GM12878 (cell line): ENCODE measurements around the gene CD79A. TPM values are rescaled to one million over a fixed set of nuclear protein-coding genes. Genes with fewer than 3 reads are reported as not detected.

Source experiments
- BCL11A ChIP-seq: IDR thresholded peaks from 2 replicates; pipeline ENCODE4 v1.6.1; 2011; ENCODE audit warnings: low read depth, low read length
- BHLHE40 ChIP-seq, 2 experiments: fragments of 450-650 bp in 1 of 2; IDR thresholded peaks; 2 replicates each; pipeline ENCODE4 v1.6.1; 2011 to 2017; ENCODE audit warnings: low read depth in 2 of 2, borderline replicate concordance in 1 of 2, improper control_type of control experiment in 1 of 2, low read length in 1 of 2, mild to moderate bottlenecking in 1 of 2
- BRCA1 ChIP-seq: IDR thresholded peaks from 2 replicates; pipeline ENCODE4 v1.6.1; 2011; ENCODE audit warnings: low read depth, low read length, improper control_type of control experiment
- CEBPB ChIP-seq, 2 experiments: fragments of 150-350 bp in 1 of 2; IDR thresholded peaks; 2 replicates each; pipeline ENCODE4 v1.6.1; 2012 to 2014; ENCODE audit warnings: low read depth in 2 of 2, low read length in 2 of 2, borderline replicate concordance in 1 of 2, inconsistent platforms in 1 of 2
- EP300 ChIP-seq, 2 experiments: fragments of 150-350 bp in 1 of 2; IDR thresholded peaks; 2 replicates each; pipeline ENCODE4 v1.6.1; 2011 to 2012; ENCODE audit warnings: low read depth in 2 of 2, low read length in 2 of 2, borderline replicate concordance in 1 of 2, improper control_type of control experiment in 1 of 2, inconsistent platforms in 1 of 2; ENCODE audit not compliant: control insufficient read depth in 1 of 2
- ESRRA ChIP-seq: IDR thresholded peaks from 2 replicates; pipeline ENCODE4 v1.6.1; 2012; ENCODE audit warnings: mild to moderate bottlenecking, low read length, improper control_type of control experiment
- GABPA ChIP-seq: IDR thresholded peaks from 2 replicates; pipeline ENCODE4 v1.6.1; 2014; ENCODE audit warnings: antibody characterized with exemption, low read depth, mild to moderate bottlenecking, inconsistent platforms
- HDAC2 ChIP-seq: fragments of 200-600 bp; sonication (generic); IDR thresholded peaks from 2 replicates; pipeline ENCODE4 v1.6.1; 2017
- HSF1 ChIP-seq: fragments of 150-350 bp; IDR thresholded peaks from 2 replicates; pipeline ENCODE4 v1.6.1; 2014; ENCODE audit warnings: mild to moderate bottlenecking, low read depth, low read length
- KAT2A ChIP-seq: conservative IDR thresholded peaks from 2 replicates; pipeline ENCODE4 v1.6.1; 2011; ENCODE audit warnings: low read depth, low read length; ENCODE audit not compliant: control insufficient read depth
- MYB ChIP-seq: fragments of 150-350 bp; IDR thresholded peaks from 2 replicates; pipeline ENCODE4 v1.6.1; 2014; ENCODE audit warnings: mild to moderate bottlenecking, low read depth, low read length, borderline replicate concordance
- NFYB ChIP-seq: IDR thresholded peaks from 2 replicates; pipeline ENCODE4 v1.6.1; 2011; ENCODE audit warnings: low read depth, mild to moderate bottlenecking, low read length, improper control_type of control experiment, moderate library complexity; ENCODE audit not compliant: insufficient read depth
- NR2F1 ChIP-seq: fragments of 450-650 bp; conservative IDR thresholded peaks from 2 replicates; pipeline ENCODE4 v1.6.1; 2017; ENCODE audit warnings: mild to moderate bottlenecking
- PML ChIP-seq: IDR thresholded peaks from 2 replicates; pipeline ENCODE4 v1.6.1; 2012; ENCODE audit warnings: low read length, inconsistent platforms
- RUNX3 ChIP-seq: IDR thresholded peaks from 2 replicates; pipeline ENCODE4 v1.6.1; 2012; ENCODE audit warnings: low read length, inconsistent platforms
- SIN3A ChIP-seq: IDR thresholded peaks from 2 replicates; pipeline ENCODE4 v1.6.1; 2012; ENCODE audit warnings: low read depth, low read length, improper control_type of control experiment
- SMARCA5 ChIP-seq: fragments of 450-650 bp; IDR thresholded peaks from 2 replicates; pipeline ENCODE4 v1.6.1; 2017; ENCODE audit warnings: mild to moderate bottlenecking
- SRF ChIP-seq, 2 experiments: IDR thresholded peaks; 2 replicates each; pipeline ENCODE4 v1.6.1; 2011; ENCODE audit warnings: low read depth in 2 of 2, low read length in 2 of 2, mild to moderate bottlenecking in 1 of 2, moderate library complexity in 1 of 2
- ZNF384 ChIP-seq: IDR thresholded peaks from 2 replicates; pipeline ENCODE4 v1.6.1; 2012; ENCODE audit warnings: low read depth, mild to moderate bottlenecking, low read length, improper control_type of control experiment, borderline replicate concordance
- ZNF622 ChIP-seq: fragments of 450-650 bp; IDR thresholded peaks from 2 replicates; pipeline ENCODE4 v1.6.1; 2017; ENCODE audit warnings: mild to moderate bottlenecking, inconsistent platforms
- ZZZ3 ChIP-seq: IDR thresholded peaks from 2 replicates; pipeline ENCODE4 v1.6.1; 2011; ENCODE audit warnings: low read depth; ENCODE audit not compliant: control insufficient read depth, insufficient read length
- polyA plus RNA-seq, 11 experiments: library from polyadenylated mRNA; depleted of rRNA in 4 of 11; unstranded in 6 of 11; stranded (reverse) in 5 of 11; fragments of >200 nt; fragmentation: Nextera tagmentation in 4 of 11; fragmentation: Illumina TruSeq in 1 of 11; extraction: Ambion mirVana in 4 of 11; extraction: Trizol in 1 of 11; gene quantifications; 1 replicate in 1 of 11; 2 replicates in 10 of 11; pipeline versions ENCODE4 v1.2.1 to v1.2.3, GENCODE V29; 2011 to 2016; ENCODE audit warnings: inconsistent platforms in 2 of 11, missing spikeins in 2 of 11, low read depth in 1 of 11
- total RNA-seq, 4 experiments: library from RNA; depleted of rRNA in 3 of 4; stranded (reverse); fragments of >200 nt in 3 of 4; fragmentation: Illumina TruSeq in 1 of 4; extraction: Trizol in 1 of 4; gene quantifications; 2 replicates each; pipeline versions ENCODE4 v1.2.1 to v1.2.3, GENCODE V29; 2013 to 2021
- TF ChIP-seq, protein P1 (sequence below): IDR thresholded peaks from 2 replicates; pipeline ENCODE4 v1.6.1; 2012; ENCODE audit warnings: low read depth, low read length, improper control_type of control experiment
- TF ChIP-seq, protein P2 (sequence below): fragments of 450-650 bp; IDR thresholded peaks from 2 replicates; pipeline ENCODE4 v1.6.1; 2018; ENCODE audit warnings: borderline replicate concordance, mild to moderate bottlenecking; ENCODE audit not compliant: partially characterized antibody
- TF ChIP-seq, protein P3 (sequence below): fragments of 450-650 bp; conservative IDR thresholded peaks from 2 replicates; pipeline ENCODE4 v1.6.1; 2017; ENCODE audit warnings: mild to moderate bottlenecking, moderate library complexity

The CD79A gene
- total and polyA plus RNA-seq, 10 of the 15 experiments (the other 5 are each of a cell fraction or from before 2014, with no cell fraction given) = 38.8 to 414 (median 282) TPM

- TF ChIP-seq HSF1 (no peak), NFYB (no peak), NR2F1 (no peak), ZZZ3 (no peak), KAT2A (no peak), EP300 (IDR thresholded peaks at IDR 0.05; ENCODE audit: borderline replicate concordance in 1 of 2, control insufficient read depth in 1 of 2, low read depth in 2 of 2, low read length in 2 of 2) (no peak), MYB (no peak), GABPA (no peak), SRF (IDR thresholded peaks at IDR 0.05; ENCODE audit: low read depth in 2 of 2, low read length in 2 of 2) (no peak), BRCA1 (no peak), BHLHE40 (IDR thresholded peaks at IDR 0.05; ENCODE audit: borderline replicate concordance in 1 of 2, low read depth in 2 of 2, low read length in 1 of 2) (peak; percentile 21 to 60; a peak in 1 of 4 replicates), BCL11A (no peak; the same call in 1 of the 2 replicates), ZNF384 (no peak), CEBPB (IDR thresholded peaks at IDR 0.05; ENCODE audit: borderline replicate concordance in 1 of 2, low read depth in 2 of 2, low read length in 2 of 2) (no peak), ESRRA (no peak), RUNX3 (peak; percentile 35; the same call in 1 of the 2 replicates), SMARCA5 (no peak; the same call in 1 of the 2 replicates), PML (no peak), ZNF622 (no peak), HDAC2 (no peak), SIN3A (no peak)
- TF ChIP-seq, protein P1, sequence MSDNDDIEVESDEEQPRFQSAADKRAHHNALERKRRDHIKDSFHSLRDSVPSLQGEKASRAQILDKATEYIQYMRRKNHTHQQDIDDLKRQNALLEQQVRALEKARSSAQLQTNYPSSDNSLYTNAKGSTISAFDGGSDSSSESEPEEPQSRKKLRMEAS = 0 out of 2 replicates have a peak, but pooled peaks have one; percentile 39
- TF ChIP-seq, protein P2, sequence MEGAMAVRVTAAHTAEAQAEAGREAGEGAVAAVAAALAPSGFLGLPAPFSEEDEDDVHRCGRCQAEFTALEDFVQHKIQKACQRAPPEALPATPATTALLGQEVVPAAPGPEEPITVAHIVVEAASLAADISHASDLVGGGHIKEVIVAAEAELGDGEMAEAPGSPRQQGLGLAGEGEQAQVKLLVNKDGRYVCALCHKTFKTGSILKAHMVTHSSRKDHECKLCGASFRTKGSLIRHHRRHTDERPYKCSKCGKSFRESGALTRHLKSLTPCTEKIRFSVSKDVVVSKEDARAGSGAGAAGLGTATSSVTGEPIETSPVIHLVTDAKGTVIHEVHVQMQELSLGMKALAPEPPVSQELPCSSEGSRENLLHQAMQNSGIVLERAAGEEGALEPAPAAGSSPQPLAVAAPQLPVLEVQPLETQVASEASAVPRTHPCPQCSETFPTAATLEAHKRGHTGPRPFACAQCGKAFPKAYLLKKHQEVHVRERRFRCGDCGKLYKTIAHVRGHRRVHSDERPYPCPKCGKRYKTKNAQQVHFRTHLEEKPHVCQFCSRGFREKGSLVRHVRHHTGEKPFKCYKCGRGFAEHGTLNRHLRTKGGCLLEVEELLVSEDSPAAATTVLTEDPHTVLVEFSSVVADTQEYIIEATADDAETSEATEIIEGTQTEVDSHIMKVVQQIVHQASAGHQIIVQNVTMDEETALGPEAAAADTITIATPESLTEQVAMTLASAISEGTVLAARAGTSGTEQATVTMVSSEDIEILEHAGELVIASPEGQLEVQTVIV = no peak
- TF ChIP-seq, protein P3, sequence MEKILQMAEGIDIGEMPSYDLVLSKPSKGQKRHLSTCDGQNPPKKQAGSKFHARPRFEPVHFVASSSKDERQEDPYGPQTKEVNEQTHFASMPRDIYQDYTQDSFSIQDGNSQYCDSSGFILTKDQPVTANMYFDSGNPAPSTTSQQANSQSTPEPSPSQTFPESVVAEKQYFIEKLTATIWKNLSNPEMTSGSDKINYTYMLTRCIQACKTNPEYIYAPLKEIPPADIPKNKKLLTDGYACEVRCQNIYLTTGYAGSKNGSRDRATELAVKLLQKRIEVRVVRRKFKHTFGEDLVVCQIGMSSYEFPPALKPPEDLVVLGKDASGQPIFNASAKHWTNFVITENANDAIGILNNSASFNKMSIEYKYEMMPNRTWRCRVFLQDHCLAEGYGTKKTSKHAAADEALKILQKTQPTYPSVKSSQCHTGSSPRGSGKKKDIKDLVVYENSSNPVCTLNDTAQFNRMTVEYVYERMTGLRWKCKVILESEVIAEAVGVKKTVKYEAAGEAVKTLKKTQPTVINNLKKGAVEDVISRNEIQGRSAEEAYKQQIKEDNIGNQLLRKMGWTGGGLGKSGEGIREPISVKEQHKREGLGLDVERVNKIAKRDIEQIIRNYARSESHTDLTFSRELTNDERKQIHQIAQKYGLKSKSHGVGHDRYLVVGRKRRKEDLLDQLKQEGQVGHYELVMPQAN = no peak
These were observed 4.1 kb upstream of the CD79A start (continued) for GRCh38 chr19:41872775-41873647.
